DOHH2 (cell line): ENCODE results near the gene BLOC1S4.

ENCODE experiments used
- CTCF ChIP-seq: fragments of 200-600 bp; sonication (generic); IDR thresholded peaks from one replicate; pipeline ENCODE4 v1.5.1; 2014; ENCODE audit warnings: antibody characterized with exemption, mild to moderate bottlenecking, low read depth, low read length; ENCODE audit not compliant: poor library complexity, severe bottlenecking
- EZH2phosphoT487 ChIP-seq: fragments of 200-600 bp; sonication (generic); IDR thresholded peaks from 2 replicates; pipeline ENCODE4 v1.6.1; 2017; ENCODE audit warnings: borderline replicate concordance, mild to moderate bottlenecking, antibody characterized with exemption, low read length, moderate library complexity, mixed read lengths

- TF ChIP-seq CTCF (no peak), EZH2phosphoT487 (no peak)
These were observed 18.8 kb upstream of the BLOC1S4 start for GRCh38 chr4:6697131-6697530.
